ENCODE results near the gene TTLL8. TPM values are rescaled to one million over a fixed set of nuclear protein-coding genes. Genes with fewer than 3 reads are reported as not detected.

Gene TTLL8
- total and polyA plus RNA-seq, 7 donors = not detected

- 53 to 56% (median 55%) methylated on average over 24 to 29 of the region's 29 CpGs for WGBS, 3 donors
- peak in 1 of 4 donors; percentile 58 for ATAC-seq
- intact Hi-C loops (cut with DNase I) = no loop called here
Measured at GRCh38 chr22:50012211-50013181, 45.6 kb downstream of the TTLL8 start, which contains the start of gene IL17REL. Gene IL17REL (minus strand): TSS chr22:50012765. CDS start chr22:50012646, 119 bp downstream.

GRCh38 chr22:50011447-50012210 lies 46.5 kb downstream of the TTLL8 start:
- Histone ChIP-seq H3K4me3 (no peak overlapping the region), H3K27ac (no peak overlapping the region), H3K9me3 (no peaks in the 10 kb centered on the region), H3K4me1 (no peaks in the 10 kb centered on the region), H3K27me3 (ENCODE audit: insufficient read depth in 3 of 3, low read length in 2 of 3) (peaks cover 0 to 68% (median 40%) of the 10 kb centered on the region in 3 donors), H3K36me3 (ENCODE audit: insufficient read depth in 1 of 2, low read depth in 1 of 2) (no peaks in the 10 kb centered on the region)
- WGBS, 3 donors = 43 to 47% (median 43%) methylated on average over 17 to 18 of the region's 18 CpGs
- intact Hi-C loops (cut with DNase I) = no loop called here
- no peak for ATAC-seq
- DNase-seq = no peak
- TF ChIP-seq CTCF (IDR thresholded peaks at IDR 0.05) = no peak

More at GRCh38 chr22:50012211-50013181, 45.6 kb downstream of the TTLL8 start, which contains the start of gene IL17REL:
- no peak for TF ChIP-seq CTCF (IDR thresholded peaks at IDR 0.05)
- peaks cover 0 to 76% (median 43%) of the 10 kb centered on the region in 3 donors for H3K27me3 ChIP-seq (ENCODE audit: insufficient read depth in 3 of 3, low read length in 2 of 3)
- no peak within 1 kb of the TSS for H3K4me3 ChIP-seq
- H3K4me1 ChIP-seq = no peaks in the 10 kb centered on the region
- H3K27ac ChIP-seq = no peak within 1 kb of the TSS
- H3K36me3 ChIP-seq (ENCODE audit: insufficient read depth in 1 of 2, low read depth in 1 of 2) = no peaks in the 10 kb centered on the region
- DNase-seq = no peak
- no peaks in the 10 kb centered on the region for H3K9me3 ChIP-seq

- TF ChIP-seq CTCF (IDR thresholded peaks at IDR 0.05) = no peak
- DNase-seq (no peak), ATAC-seq (no peak)
- H3K9me3 ChIP-seq = no peaks in the 10 kb centered on the region
- no peak overlapping the region for H3K4me3 ChIP-seq
- no peak overlapping the region for H3K27ac ChIP-seq
- WGBS, 3 donors = 3 to 8% (median 5%) methylated on average over 16 to 60 of the region's 61 CpGs
- no peaks in the 10 kb centered on the region for H3K4me1 ChIP-seq
- intact Hi-C loops (cut with DNase I) = no loop called here
- peaks cover 0 to 60% (median 39%) of the 10 kb centered on the region in 3 donors for H3K27me3 ChIP-seq (ENCODE audit: insufficient read depth in 3 of 3, low read length in 2 of 3)
- no peaks in the 10 kb centered on the region for H3K36me3 ChIP-seq (ENCODE audit: insufficient read depth in 1 of 2, low read depth in 1 of 2)
Measured at GRCh38 chr22:50010676-50011446, 47.2 kb downstream of the TTLL8 start.

Measured in psoas muscle (tissue), 8 donors.